K562 (cell line): ENCODE data around the gene HSPB1. TPM values are rescaled to one million over a fixed set of nuclear protein-coding genes. Genes with fewer than 3 reads are reported as not detected.
A peak's percentile ranks its signal among the peaks of the same experiment; 100 is the strongest.

Source experiments
- NEUROD1 ChIP-seq: fragments of 150-350 bp; IDR thresholded peaks from 2 replicates; pipeline ENCODE4 v1.6.1; 2014; ENCODE audit warnings: borderline replicate concordance, low read length, low read depth; ENCODE audit not compliant: partially characterized antibody
- NFE2 ChIP-seq: IDR thresholded peaks from 2 replicates; pipeline ENCODE4 v1.6.1; 2014; ENCODE audit warnings: antibody characterized with exemption, low read depth
- POLR2G ChIP-seq: fragments of 200-400 bp; formaldehyde crosslinking; IDR thresholded peaks from 2 replicates; pipeline ENCODE4 v1.6.1; 2017; ENCODE audit warnings: low read depth, mild to moderate bottlenecking, antibody characterized with exemption, low read length, moderate library complexity
- TEAD1 ChIP-seq, 2 experiments: fragments of 450-650 bp in 1 of 2; sonication (generic) in 1 of 2; formaldehyde crosslinking; IDR thresholded peaks; 2 replicates each; pipeline versions ENCODE4 v1.4.0 to v1.8.0; 2020 to 2022; ENCODE audit warnings: mild to moderate bottlenecking in 2 of 2, missing genetic modification reagents in 1 of 2
- ZNF23 ChIP-seq: fragments of 250-450 bp; sonication (Bioruptor Pico); IDR thresholded peaks from 2 replicates; pipeline ENCODE4 v1.4.0; 2020; ENCODE audit warnings: mild to moderate bottlenecking
- ZNF707 ChIP-seq: fragments of 250-450 bp; sonication (Bioruptor Pico); conservative IDR thresholded peaks from 2 replicates; pipeline ENCODE4 v1.8.0; 2022; ENCODE audit warnings: inconsistent platforms, mild to moderate bottlenecking, moderate library complexity
- polyA plus RNA-seq, 8 experiments: library from polyadenylated mRNA; depleted of rRNA in 4 of 8; stranded (reverse) in 5 of 8; unstranded in 3 of 8; fragments of >200 nt; fragmentation: Nextera tagmentation in 2 of 8; fragmentation: Illumina TruSeq in 1 of 8; extraction: Ambion mirVana in 2 of 8; extraction: Trizol in 1 of 8; gene quantifications; 2 replicates each; pipeline versions ENCODE4 v1.2.1 to v1.2.3, GENCODE V29; 2011 to 2014; ENCODE audit warnings: inconsistent platforms in 1 of 8, missing spikeins in 1 of 8
- total RNA-seq, 7 experiments: library from RNA; depleted of rRNA in 6 of 7; stranded (reverse); fragments of >200 nt in 6 of 7; fragmentation: Illumina TruSeq in 2 of 7; extraction: Trizol in 2 of 7; gene quantifications; 2 replicates each; pipeline versions ENCODE4 v1.2.1 to v1.2.3, GENCODE V29; 2011 to 2021; ENCODE audit warnings: low replicate concordance in 1 of 7
- TF ChIP-seq, protein P1 (sequence below), 2 experiments: fragments of 450-650 bp; IDR thresholded peaks; 2 replicates each; pipeline ENCODE4 v1.6.1; 2018; ENCODE audit warnings: mild to moderate bottlenecking in 2 of 2, low read depth in 1 of 2; ENCODE audit not compliant: partially characterized antibody in 2 of 2
- TF ChIP-seq, protein P2 (sequence below): IDR thresholded peaks from 2 replicates; pipeline ENCODE4 v1.6.1; 2011; ENCODE audit warnings: borderline replicate concordance, low read depth, mild to moderate bottlenecking, moderate library complexity, low read length; ENCODE audit not compliant: insufficient read depth, poor library complexity, severe bottlenecking

Gene HSPB1
- total and polyA plus RNA-seq, 9 of the 15 experiments (the other 6 are each of a cell fraction or from before 2014, with no cell fraction given): 27.1 to 522 (median 138) TPM

DNA sequence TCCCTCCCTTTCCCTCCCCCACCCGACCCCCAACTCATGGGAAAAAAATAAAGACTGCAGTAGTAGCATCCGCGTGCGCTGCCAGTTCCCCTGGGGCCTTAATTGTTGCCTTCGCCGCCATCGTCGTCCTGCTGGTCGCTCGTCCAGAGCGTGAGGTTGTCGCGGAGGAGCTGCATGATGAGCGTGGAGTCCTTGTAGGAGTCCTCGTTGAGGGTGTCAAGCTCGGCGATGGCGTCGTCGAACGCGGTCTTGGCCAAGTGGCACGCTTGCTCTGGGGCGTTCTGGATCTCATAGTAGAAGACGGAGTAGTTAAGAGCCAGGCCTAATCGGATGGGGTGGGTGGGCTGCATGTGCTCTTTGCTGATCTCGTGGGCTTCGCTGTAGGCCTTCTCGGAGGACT lies 27.0 kb downstream of the HSPB1 start (continued):
- TF ChIP-seq, protein P1, sequence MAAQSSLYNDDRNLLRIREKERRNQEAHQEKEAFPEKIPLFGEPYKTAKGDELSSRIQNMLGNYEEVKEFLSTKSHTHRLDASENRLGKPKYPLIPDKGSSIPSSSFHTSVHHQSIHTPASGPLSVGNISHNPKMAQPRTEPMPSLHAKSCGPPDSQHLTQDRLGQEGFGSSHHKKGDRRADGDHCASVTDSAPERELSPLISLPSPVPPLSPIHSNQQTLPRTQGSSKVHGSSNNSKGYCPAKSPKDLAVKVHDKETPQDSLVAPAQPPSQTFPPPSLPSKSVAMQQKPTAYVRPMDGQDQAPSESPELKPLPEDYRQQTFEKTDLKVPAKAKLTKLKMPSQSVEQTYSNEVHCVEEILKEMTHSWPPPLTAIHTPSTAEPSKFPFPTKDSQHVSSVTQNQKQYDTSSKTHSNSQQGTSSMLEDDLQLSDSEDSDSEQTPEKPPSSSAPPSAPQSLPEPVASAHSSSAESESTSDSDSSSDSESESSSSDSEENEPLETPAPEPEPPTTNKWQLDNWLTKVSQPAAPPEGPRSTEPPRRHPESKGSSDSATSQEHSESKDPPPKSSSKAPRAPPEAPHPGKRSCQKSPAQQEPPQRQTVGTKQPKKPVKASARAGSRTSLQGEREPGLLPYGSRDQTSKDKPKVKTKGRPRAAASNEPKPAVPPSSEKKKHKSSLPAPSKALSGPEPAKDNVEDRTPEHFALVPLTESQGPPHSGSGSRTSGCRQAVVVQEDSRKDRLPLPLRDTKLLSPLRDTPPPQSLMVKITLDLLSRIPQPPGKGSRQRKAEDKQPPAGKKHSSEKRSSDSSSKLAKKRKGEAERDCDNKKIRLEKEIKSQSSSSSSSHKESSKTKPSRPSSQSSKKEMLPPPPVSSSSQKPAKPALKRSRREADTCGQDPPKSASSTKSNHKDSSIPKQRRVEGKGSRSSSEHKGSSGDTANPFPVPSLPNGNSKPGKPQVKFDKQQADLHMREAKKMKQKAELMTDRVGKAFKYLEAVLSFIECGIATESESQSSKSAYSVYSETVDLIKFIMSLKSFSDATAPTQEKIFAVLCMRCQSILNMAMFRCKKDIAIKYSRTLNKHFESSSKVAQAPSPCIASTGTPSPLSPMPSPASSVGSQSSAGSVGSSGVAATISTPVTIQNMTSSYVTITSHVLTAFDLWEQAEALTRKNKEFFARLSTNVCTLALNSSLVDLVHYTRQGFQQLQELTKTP (IDR thresholded peaks at IDR 0.05; ENCODE audit: low read depth in 1 of 2, partially characterized antibody in 2 of 2): no peak
- TF ChIP-seq NFE2 (no peak), ZNF23 (CRISPR knock-in tag) (no peak), NEUROD1 (no peak), TEAD1 (CRISPR knock-in tag; IDR thresholded peaks at IDR 0.05) (no peak), ZNF707 (CRISPR knock-in tag) (no peak), POLR2G (peak; percentile 28; the same call in 1 of the 2 replicates)
- TF ChIP-seq, protein P2, sequence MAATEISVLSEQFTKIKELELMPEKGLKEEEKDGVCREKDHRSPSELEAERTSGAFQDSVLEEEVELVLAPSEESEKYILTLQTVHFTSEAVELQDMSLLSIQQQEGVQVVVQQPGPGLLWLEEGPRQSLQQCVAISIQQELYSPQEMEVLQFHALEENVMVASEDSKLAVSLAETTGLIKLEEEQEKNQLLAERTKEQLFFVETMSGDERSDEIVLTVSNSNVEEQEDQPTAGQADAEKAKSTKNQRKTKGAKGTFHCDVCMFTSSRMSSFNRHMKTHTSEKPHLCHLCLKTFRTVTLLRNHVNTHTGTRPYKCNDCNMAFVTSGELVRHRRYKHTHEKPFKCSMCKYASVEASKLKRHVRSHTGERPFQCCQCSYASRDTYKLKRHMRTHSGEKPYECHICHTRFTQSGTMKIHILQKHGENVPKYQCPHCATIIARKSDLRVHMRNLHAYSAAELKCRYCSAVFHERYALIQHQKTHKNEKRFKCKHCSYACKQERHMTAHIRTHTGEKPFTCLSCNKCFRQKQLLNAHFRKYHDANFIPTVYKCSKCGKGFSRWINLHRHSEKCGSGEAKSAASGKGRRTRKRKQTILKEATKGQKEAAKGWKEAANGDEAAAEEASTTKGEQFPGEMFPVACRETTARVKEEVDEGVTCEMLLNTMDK: no peak
